ENCODE data around the gene TIMM17A.

Gene TIMM17A

GRCh38 chr1:201914456-201915235, 40.7 kb upstream of the TIMM17A start:
- Mint-ChIP-seq H3K9me3 (no peaks in the 10 kb centered on the region), H3K27me3 (ENCODE audit: low read depth) (peaks cover 6% of the 10 kb centered on the region), H3K36me3 (ENCODE audit: low read depth) (no peaks in the 10 kb centered on the region), H3K27ac (peak overlapping the region in 2 of 3 experiments; percentile 50 to 59), H3K4me1 (peaks cover 50% of the 10 kb centered on the region), H3K4me3 (no peak overlapping the region)
- no peak for TF ChIP-seq CTCF (IDR thresholded peaks at IDR 0.05; ENCODE audit: unreplicated experiment in 3 of 3)

GRCh38 chr1:201916649-201917249, 38.6 kb upstream of the TIMM17A start:
- TF ChIP-seq CTCF (IDR thresholded peaks at IDR 0.05; ENCODE audit: unreplicated experiment in 3 of 3), result no peak
- no peaks in the 10 kb centered on the region for H3K36me3 Mint-ChIP-seq (ENCODE audit: low read depth)
- H3K9me3 Mint-ChIP-seq, result no peaks in the 10 kb centered on the region
- H3K27ac Mint-ChIP-seq, result peak overlapping the region; percentile 70 to 94 (median 77)
- H3K4me1 Mint-ChIP-seq, result peaks cover 48% of the 10 kb centered on the region
- peaks cover 6% of the 10 kb centered on the region for H3K27me3 Mint-ChIP-seq (ENCODE audit: low read depth)
- H3K4me3 Mint-ChIP-seq, result peak overlapping the region in 2 of 3 experiments; percentile 3 to 36

GRCh38 chr1:201917362-201918033, 37.8 kb upstream of the TIMM17A start:
- H3K4me3 Mint-ChIP-seq, result no peak overlapping the region

GRCh38 chr1:201918343-201918742, 37.0 kb upstream of the TIMM17A start:
- Mint-ChIP-seq H3K27ac (peak overlapping the region; percentile 9 to 94 (median 26)), H3K9me3 (no peaks in the 10 kb centered on the region), H3K4me1 (peaks cover 42% of the 10 kb centered on the region), H3K4me3 (no peak overlapping the region), H3K27me3 (ENCODE audit: low read depth) (peaks cover 6% of the 10 kb centered on the region), H3K36me3 (ENCODE audit: low read depth) (no peaks in the 10 kb centered on the region)
- TF ChIP-seq CTCF (IDR thresholded peaks at IDR 0.05; ENCODE audit: unreplicated experiment in 3 of 3), result no peak

More at GRCh38 chr1:201917362-201918033, 37.8 kb upstream of the TIMM17A start:
- Mint-ChIP-seq H3K27ac (peak overlapping the region; percentile 0 to 94 (median 9)), H3K36me3 (ENCODE audit: low read depth) (no peaks in the 10 kb centered on the region), H3K27me3 (ENCODE audit: low read depth) (peaks cover 6% of the 10 kb centered on the region), H3K4me1 (peaks cover 42% of the 10 kb centered on the region), H3K9me3 (no peaks in the 10 kb centered on the region)
- TF ChIP-seq CTCF (IDR thresholded peaks at IDR 0.05; ENCODE audit: unreplicated experiment in 3 of 3), result no peak

- H3K4me3 Mint-ChIP-seq, result no peak overlapping the region
- peaks cover 29% of the 10 kb centered on the region for H3K4me1 Mint-ChIP-seq
- H3K9me3 Mint-ChIP-seq, result no peaks in the 10 kb centered on the region
- H3K27ac Mint-ChIP-seq, result no peak overlapping the region
- TF ChIP-seq CTCF (IDR thresholded peaks at IDR 0.05; ENCODE audit: unreplicated experiment in 3 of 3), result no peak
- H3K36me3 Mint-ChIP-seq (ENCODE audit: low read depth), result no peaks in the 10 kb centered on the region
- peaks cover 8% of the 10 kb centered on the region for H3K27me3 Mint-ChIP-seq (ENCODE audit: low read depth)
These were observed 33.2 kb upstream of the TIMM17A start for GRCh38 chr1:201921952-201922558.

Data from nephron (organoid).